HCT116 (cell line): ENCODE measurements around the gene PKN1.

Experiments used
- ELF1 ChIP-seq: IDR thresholded peaks from 2 replicates; pipeline ENCODE4 v1.6.1; 2012; ENCODE audit warnings: low read depth, borderline replicate concordance
- EZH2 ChIP-seq: fragments of 200-600 bp; sonication (generic); IDR thresholded peaks from 2 replicates; pipeline ENCODE4 v1.6.1; 2017; ENCODE audit warnings: antibody characterized with exemption, mixed run types
- JUND ChIP-seq: IDR thresholded peaks from 2 replicates; pipeline ENCODE4 v1.6.1; 2012
- POLR2A ChIP-seq: IDR thresholded peaks from 2 replicates; pipeline ENCODE4 v1.7.0; 2011; ENCODE audit warnings: borderline replicate concordance; ENCODE audit not compliant: insufficient read depth, insufficient read length; ENCODE audit errors: extremely low read depth
- POLR2AphosphoS5 ChIP-seq: IDR thresholded peaks from 2 replicates; pipeline ENCODE4 v1.6.1; 2011; ENCODE audit warnings: mild to moderate bottlenecking, low read depth, low read length, moderate library complexity
- RAD21 ChIP-seq: IDR thresholded peaks from 2 replicates; pipeline ENCODE4 v1.6.1; 2012; ENCODE audit warnings: low read depth, mild to moderate bottlenecking
- SIN3A ChIP-seq: IDR thresholded peaks from 2 replicates; pipeline ENCODE4 v1.6.1; 2012; ENCODE audit warnings: low read depth
- SP1 ChIP-seq: IDR thresholded peaks from 2 replicates; pipeline ENCODE4 v1.6.1; 2012; ENCODE audit warnings: low read depth
- SRF ChIP-seq: IDR thresholded peaks from 2 replicates; pipeline ENCODE4 v1.6.1; 2012; ENCODE audit warnings: low read depth
- TCF7L2 ChIP-seq: IDR thresholded peaks from 2 replicates; pipeline ENCODE4 v1.7.0; 2011; ENCODE audit warnings: borderline replicate concordance, inconsistent platforms; ENCODE audit not compliant: insufficient read depth, insufficient read length; ENCODE audit errors: extremely low read depth
- TF ChIP-seq, protein P1 (sequence below): IDR thresholded peaks from 2 replicates; pipeline ENCODE4 v1.6.1; 2011; ENCODE audit warnings: mild to moderate bottlenecking, low read length, moderate library complexity; ENCODE audit not compliant: insufficient replicate concordance; ENCODE audit errors: extremely low read depth
- TF ChIP-seq, protein P2 (sequence below), 3 experiments: fragments of 200-600 bp in 1 of 3; sonication (generic) in 1 of 3; IDR thresholded peaks in 2 of 3; conservative IDR thresholded peaks in 1 of 3; 2 replicates each; pipeline ENCODE4 v1.5.1; 2012 to 2017; ENCODE audit warnings: low read depth in 2 of 3, low read length in 2 of 3, antibody characterized with exemption in 1 of 3, borderline replicate concordance in 1 of 3, control low read depth in 1 of 3, mild to moderate bottlenecking in 1 of 3, mixed read lengths in 1 of 3, mixed run types in 1 of 3, moderate library complexity in 1 of 3; ENCODE audit not compliant: insufficient read depth in 1 of 3
- TF ChIP-seq, protein P3 (sequence below): IDR thresholded peaks from 2 replicates; pipeline ENCODE4 v1.6.1; 2012; ENCODE audit warnings: low read depth
- TF ChIP-seq, protein P4 (sequence below): IDR thresholded peaks from 2 replicates; pipeline ENCODE4 v1.6.1; 2012

DNA sequence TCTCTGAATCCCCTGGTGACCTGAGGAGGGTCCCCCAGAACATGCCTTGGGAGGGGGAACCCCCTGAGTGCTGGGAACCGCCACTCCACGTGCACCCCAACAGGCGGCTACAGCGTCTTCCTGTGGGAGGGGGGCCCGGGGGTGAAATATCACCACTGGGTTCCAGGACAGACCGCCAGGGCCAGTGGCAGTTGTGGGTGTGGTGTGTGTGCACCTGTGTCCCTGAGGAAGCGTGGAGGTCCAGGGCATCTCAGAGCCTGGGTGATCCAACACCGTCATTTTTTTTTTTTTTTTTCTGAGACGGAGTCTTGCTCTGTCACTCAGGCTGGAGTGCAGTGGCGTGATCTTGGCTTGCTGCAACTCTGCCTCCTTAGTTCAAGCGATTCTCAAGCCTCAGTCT lies 47.6 kb upstream of the PKN1 start:
- TF ChIP-seq, protein P1, sequence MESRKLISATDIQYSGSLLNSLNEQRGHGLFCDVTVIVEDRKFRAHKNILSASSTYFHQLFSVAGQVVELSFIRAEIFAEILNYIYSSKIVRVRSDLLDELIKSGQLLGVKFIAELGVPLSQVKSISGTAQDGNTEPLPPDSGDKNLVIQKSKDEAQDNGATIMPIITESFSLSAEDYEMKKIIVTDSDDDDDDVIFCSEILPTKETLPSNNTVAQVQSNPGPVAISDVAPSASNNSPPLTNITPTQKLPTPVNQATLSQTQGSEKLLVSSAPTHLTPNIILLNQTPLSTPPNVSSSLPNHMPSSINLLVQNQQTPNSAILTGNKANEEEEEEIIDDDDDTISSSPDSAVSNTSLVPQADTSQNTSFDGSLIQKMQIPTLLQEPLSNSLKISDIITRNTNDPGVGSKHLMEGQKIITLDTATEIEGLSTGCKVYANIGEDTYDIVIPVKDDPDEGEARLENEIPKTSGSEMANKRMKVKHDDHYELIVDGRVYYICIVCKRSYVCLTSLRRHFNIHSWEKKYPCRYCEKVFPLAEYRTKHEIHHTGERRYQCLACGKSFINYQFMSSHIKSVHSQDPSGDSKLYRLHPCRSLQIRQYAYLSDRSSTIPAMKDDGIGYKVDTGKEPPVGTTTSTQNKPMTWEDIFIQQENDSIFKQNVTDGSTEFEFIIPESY: no peak
- TF ChIP-seq, protein P2, sequence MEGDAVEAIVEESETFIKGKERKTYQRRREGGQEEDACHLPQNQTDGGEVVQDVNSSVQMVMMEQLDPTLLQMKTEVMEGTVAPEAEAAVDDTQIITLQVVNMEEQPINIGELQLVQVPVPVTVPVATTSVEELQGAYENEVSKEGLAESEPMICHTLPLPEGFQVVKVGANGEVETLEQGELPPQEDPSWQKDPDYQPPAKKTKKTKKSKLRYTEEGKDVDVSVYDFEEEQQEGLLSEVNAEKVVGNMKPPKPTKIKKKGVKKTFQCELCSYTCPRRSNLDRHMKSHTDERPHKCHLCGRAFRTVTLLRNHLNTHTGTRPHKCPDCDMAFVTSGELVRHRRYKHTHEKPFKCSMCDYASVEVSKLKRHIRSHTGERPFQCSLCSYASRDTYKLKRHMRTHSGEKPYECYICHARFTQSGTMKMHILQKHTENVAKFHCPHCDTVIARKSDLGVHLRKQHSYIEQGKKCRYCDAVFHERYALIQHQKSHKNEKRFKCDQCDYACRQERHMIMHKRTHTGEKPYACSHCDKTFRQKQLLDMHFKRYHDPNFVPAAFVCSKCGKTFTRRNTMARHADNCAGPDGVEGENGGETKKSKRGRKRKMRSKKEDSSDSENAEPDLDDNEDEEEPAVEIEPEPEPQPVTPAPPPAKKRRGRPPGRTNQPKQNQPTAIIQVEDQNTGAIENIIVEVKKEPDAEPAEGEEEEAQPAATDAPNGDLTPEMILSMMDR (IDR thresholded peaks at IDR 0.05 in 2 of 3, conservative IDR thresholded peaks at IDR 0.05 in 1 of 3; ENCODE audit: borderline replicate concordance in 1 of 3, insufficient read depth in 1 of 3, low read depth in 2 of 3, low read length in 2 of 3): no peak
- TF ChIP-seq EZH2 (no peak), POLR2A (no peak), JUND (no peak), SP1 (no peak), RAD21 (no peak), SIN3A (no peak), POLR2AphosphoS5 (no peak), ELF1 (no peak), TCF7L2 (no peak), SRF (no peak)
- TF ChIP-seq, protein P3, sequence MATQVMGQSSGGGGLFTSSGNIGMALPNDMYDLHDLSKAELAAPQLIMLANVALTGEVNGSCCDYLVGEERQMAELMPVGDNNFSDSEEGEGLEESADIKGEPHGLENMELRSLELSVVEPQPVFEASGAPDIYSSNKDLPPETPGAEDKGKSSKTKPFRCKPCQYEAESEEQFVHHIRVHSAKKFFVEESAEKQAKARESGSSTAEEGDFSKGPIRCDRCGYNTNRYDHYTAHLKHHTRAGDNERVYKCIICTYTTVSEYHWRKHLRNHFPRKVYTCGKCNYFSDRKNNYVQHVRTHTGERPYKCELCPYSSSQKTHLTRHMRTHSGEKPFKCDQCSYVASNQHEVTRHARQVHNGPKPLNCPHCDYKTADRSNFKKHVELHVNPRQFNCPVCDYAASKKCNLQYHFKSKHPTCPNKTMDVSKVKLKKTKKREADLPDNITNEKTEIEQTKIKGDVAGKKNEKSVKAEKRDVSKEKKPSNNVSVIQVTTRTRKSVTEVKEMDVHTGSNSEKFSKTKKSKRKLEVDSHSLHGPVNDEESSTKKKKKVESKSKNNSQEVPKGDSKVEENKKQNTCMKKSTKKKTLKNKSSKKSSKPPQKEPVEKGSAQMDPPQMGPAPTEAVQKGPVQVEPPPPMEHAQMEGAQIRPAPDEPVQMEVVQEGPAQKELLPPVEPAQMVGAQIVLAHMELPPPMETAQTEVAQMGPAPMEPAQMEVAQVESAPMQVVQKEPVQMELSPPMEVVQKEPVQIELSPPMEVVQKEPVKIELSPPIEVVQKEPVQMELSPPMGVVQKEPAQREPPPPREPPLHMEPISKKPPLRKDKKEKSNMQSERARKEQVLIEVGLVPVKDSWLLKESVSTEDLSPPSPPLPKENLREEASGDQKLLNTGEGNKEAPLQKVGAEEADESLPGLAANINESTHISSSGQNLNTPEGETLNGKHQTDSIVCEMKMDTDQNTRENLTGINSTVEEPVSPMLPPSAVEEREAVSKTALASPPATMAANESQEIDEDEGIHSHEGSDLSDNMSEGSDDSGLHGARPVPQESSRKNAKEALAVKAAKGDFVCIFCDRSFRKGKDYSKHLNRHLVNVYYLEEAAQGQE: no peak
- TF ChIP-seq, protein P4, sequence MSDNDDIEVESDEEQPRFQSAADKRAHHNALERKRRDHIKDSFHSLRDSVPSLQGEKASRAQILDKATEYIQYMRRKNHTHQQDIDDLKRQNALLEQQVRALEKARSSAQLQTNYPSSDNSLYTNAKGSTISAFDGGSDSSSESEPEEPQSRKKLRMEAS: no peak
